Neural cell (in vitro differentiated cells): ENCODE results near the gene DCDC2B. TPM values are rescaled to one million over a fixed set of nuclear protein-coding genes. Genes with fewer than 3 reads are reported as not detected.

Source experiments
- H2AFZ ChIP-seq: fragments of 200-600, 300-800 bp; sonication (generic), shearing (Covaris generic); 2 replicates; pipeline ENCODE4 v1.6.0; 2014; ENCODE audit warnings: low read depth, mild to moderate bottlenecking, antibody characterized with exemption, low read length, moderate library complexity
- H3F3A ChIP-seq: fragments of 200-600 bp; shearing (Covaris generic); 2 replicates; pipeline ENCODE4 v1.6.1; 2016; ENCODE audit warnings: mild to moderate bottlenecking, moderate library complexity, mixed read lengths, antibody characterized with exemption, low read length; ENCODE audit not compliant: insufficient read depth, poor library complexity, severe bottlenecking
- H3K27ac ChIP-seq: fragments of 200-600, 300-800 bp; sonication (generic), shearing (Covaris generic); 2 replicates; pipeline ENCODE4 v1.5.1; 2014; ENCODE audit warnings: mild to moderate bottlenecking, low read length, moderate library complexity
- H3K27me3 ChIP-seq: fragments of 300-800, 200-600 bp; sonication (generic), shearing (Covaris generic); 2 replicates; pipeline ENCODE4 v1.6.0; 2014; ENCODE audit warnings: mild to moderate bottlenecking, low read depth, low read length, moderate library complexity; ENCODE audit not compliant: insufficient read depth
- H3K36me3 ChIP-seq: fragments of 300-800, 200-600 bp; sonication (generic), shearing (Covaris generic); 2 replicates; pipeline ENCODE4 v1.5.1; 2014; ENCODE audit warnings: mild to moderate bottlenecking, antibody characterized with exemption, low read length, moderate library complexity; ENCODE audit not compliant: insufficient read depth
- H3K4me2 ChIP-seq: fragments of 300-800, 200-600 bp; sonication (generic), shearing (Covaris generic); 2 replicates; pipeline ENCODE4 v1.6.0; 2014; ENCODE audit warnings: mild to moderate bottlenecking, low read length
- H3K4me3 ChIP-seq: fragments of 300-800, 200-600 bp; sonication (generic), shearing (Covaris generic); 2 replicates; pipeline ENCODE4 v1.5.1; 2014; ENCODE audit warnings: mild to moderate bottlenecking, low read length, moderate library complexity
- H3K79me2 ChIP-seq: fragments of 200-600 bp; shearing (Covaris generic); replicated peaks from 2 replicates; pipeline ENCODE4 v1.6.0; 2014; ENCODE audit warnings: mild to moderate bottlenecking, low read length, moderate library complexity; ENCODE audit not compliant: insufficient read depth
- H3K9ac ChIP-seq: fragments of 300-800, 200-600 bp; sonication (generic), shearing (Covaris generic); 2 replicates; pipeline ENCODE4 v1.6.1; 2016; ENCODE audit warnings: mild to moderate bottlenecking, low read length, mixed read lengths
- H3K9me2 ChIP-seq: fragments of 200-600 bp; shearing (Covaris generic); 2 replicates; pipeline ENCODE4 v1.6.1; 2016; ENCODE audit warnings: mild to moderate bottlenecking, low read length, mixed read lengths; ENCODE audit not compliant: insufficient read depth
- H3K9me3 ChIP-seq: fragments of 200-600, 300-800 bp; sonication (generic), shearing (Covaris generic); 2 replicates; pipeline ENCODE4 v1.6.1; 2016; ENCODE audit warnings: mild to moderate bottlenecking, mixed run types, low read length, moderate library complexity, mixed read lengths
- H4K20me1 ChIP-seq: fragments of 200-600 bp; shearing (Covaris generic); 2 replicates; pipeline ENCODE4 v1.6.1; 2016; ENCODE audit warnings: mild to moderate bottlenecking, mixed run types; ENCODE audit not compliant: insufficient read depth
- EP300 ChIP-seq: fragments of 450-650 bp; conservative IDR thresholded peaks from 2 replicates; pipeline ENCODE4 v1.6.1; 2014; ENCODE audit warnings: antibody characterized with exemption, mild to moderate bottlenecking, moderate library complexity; ENCODE audit not compliant: poor library complexity, severe bottlenecking
- EZH2 ChIP-seq: fragments of 200-600, 300-800 bp; shearing (Covaris generic), sonication (generic); IDR thresholded peaks from 2 replicates; pipeline ENCODE4 v1.6.1; 2014; ENCODE audit warnings: antibody characterized with exemption, low read length, borderline replicate concordance, mild to moderate bottlenecking; ENCODE audit not compliant: insufficient read depth, poor library complexity, severe bottlenecking
- MXI1 ChIP-seq: fragments of 450-650 bp; conservative IDR thresholded peaks from 2 replicates; pipeline ENCODE4 v1.6.1; 2014; ENCODE audit warnings: antibody characterized with exemption, mild to moderate bottlenecking; ENCODE audit not compliant: poor library complexity, severe bottlenecking
- POLR2AphosphoS5 ChIP-seq: IDR thresholded peaks from 2 replicates; pipeline ENCODE4 v1.6.1; 2012
- RAD21 ChIP-seq: fragments of 450-650 bp; conservative IDR thresholded peaks from 2 replicates; pipeline ENCODE4 v1.6.1; 2014; ENCODE audit warnings: antibody characterized with exemption, mild to moderate bottlenecking, moderate library complexity
- SMC3 ChIP-seq: fragments of 450-650 bp; conservative IDR thresholded peaks from 2 replicates; pipeline ENCODE4 v1.6.1; 2014; ENCODE audit warnings: antibody characterized with exemption, mild to moderate bottlenecking, moderate library complexity; ENCODE audit not compliant: poor library complexity
- TAF1 ChIP-seq: IDR thresholded peaks from 2 replicates; pipeline ENCODE4 v1.6.1; 2012; ENCODE audit warnings: low read depth
- polyA plus RNA-seq: library from polyadenylated mRNA; depleted of rRNA; stranded (reverse); fragments of >200 nt; gene quantifications from 2 replicates; pipeline ENCODE4 v1.2.3, GENCODE V29; 2014
- TF ChIP-seq, protein P1 (sequence below): fragments of 450-650 bp; IDR thresholded peaks from 2 replicates; pipeline ENCODE4 v1.5.1; 2014; ENCODE audit warnings: antibody characterized with exemption, mild to moderate bottlenecking, moderate library complexity; ENCODE audit not compliant: poor library complexity, severe bottlenecking
- TF ChIP-seq, protein P2 (sequence below): IDR thresholded peaks from 2 replicates; pipeline ENCODE4 v1.6.1; 2012; ENCODE audit warnings: borderline replicate concordance

The DCDC2B gene
- polyA plus RNA-seq, 1 donor from 2014 or later, result not detected

DNA sequence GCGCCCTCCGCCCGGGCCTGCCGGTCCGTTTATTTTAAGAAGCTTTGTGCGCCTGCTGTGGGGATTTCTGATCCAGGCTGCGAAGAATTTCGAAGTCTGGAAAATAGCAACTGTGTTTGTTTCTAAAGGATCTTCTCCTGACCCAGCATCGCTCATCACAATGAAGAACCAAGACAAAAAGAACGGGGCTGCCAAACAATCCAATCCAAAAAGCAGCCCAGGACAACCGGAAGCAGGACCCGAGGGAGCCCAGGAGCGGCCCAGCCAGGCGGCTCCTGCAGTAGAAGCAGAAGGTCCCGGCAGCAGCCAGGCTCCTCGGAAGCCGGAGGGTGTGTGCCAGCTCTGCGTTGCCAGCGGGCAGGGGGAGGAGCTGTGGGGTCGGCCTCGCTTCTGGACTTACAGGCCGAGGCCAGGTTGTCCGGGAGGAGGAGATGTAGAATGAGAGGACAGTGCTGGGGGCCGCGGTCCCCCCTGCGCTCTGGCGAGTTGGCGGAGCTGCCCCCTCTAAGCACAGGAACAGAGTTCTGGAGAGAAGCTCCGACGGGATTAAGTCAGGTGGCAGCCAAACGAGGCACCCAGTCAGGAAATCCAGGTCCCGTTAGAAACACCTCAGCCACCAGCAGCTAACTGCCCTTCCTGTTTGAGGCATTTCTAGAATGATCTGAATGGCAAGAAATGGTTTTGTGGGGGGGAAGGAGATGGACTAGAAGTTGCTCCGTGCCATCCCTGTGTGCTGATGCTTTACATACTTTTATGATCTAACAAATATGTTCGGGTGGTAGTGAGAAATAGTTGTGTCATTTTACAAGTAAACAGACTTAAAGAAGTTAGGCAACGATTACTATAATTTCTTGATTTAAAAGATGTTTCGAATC, 28.5 kb upstream of the DCDC2B start:
- Histone ChIP-seq H3K27ac (peak overlapping the region; percentile 75), H2AFZ (peak overlapping the region; percentile 32), H3K9me2 (no peaks in the 10 kb centered on the region), H4K20me1 (no peaks in the 10 kb centered on the region), H3F3A (no peaks in the 10 kb centered on the region), H3K4me3 (peak overlapping the region; percentile 83), H3K4me2 (peak overlapping the region; percentile 74), H3K9ac (peak overlapping the region; percentile 73), H3K9me3 (no peaks in the 10 kb centered on the region), H3K27me3 (no peaks in the 10 kb centered on the region), H3K36me3 (no peaks in the 10 kb centered on the region), H3K79me2 (peaks cover 22% of the 10 kb centered on the region)
- TF ChIP-seq TAF1 (no peak), EZH2 (no peak), POLR2AphosphoS5 (no peak), MXI1 (no peak), EP300 (no peak), SMC3 (no peak), RAD21 (no peak)
- TF ChIP-seq, protein P1, sequence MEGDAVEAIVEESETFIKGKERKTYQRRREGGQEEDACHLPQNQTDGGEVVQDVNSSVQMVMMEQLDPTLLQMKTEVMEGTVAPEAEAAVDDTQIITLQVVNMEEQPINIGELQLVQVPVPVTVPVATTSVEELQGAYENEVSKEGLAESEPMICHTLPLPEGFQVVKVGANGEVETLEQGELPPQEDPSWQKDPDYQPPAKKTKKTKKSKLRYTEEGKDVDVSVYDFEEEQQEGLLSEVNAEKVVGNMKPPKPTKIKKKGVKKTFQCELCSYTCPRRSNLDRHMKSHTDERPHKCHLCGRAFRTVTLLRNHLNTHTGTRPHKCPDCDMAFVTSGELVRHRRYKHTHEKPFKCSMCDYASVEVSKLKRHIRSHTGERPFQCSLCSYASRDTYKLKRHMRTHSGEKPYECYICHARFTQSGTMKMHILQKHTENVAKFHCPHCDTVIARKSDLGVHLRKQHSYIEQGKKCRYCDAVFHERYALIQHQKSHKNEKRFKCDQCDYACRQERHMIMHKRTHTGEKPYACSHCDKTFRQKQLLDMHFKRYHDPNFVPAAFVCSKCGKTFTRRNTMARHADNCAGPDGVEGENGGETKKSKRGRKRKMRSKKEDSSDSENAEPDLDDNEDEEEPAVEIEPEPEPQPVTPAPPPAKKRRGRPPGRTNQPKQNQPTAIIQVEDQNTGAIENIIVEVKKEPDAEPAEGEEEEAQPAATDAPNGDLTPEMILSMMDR, result no peak
- TF ChIP-seq, protein P2, sequence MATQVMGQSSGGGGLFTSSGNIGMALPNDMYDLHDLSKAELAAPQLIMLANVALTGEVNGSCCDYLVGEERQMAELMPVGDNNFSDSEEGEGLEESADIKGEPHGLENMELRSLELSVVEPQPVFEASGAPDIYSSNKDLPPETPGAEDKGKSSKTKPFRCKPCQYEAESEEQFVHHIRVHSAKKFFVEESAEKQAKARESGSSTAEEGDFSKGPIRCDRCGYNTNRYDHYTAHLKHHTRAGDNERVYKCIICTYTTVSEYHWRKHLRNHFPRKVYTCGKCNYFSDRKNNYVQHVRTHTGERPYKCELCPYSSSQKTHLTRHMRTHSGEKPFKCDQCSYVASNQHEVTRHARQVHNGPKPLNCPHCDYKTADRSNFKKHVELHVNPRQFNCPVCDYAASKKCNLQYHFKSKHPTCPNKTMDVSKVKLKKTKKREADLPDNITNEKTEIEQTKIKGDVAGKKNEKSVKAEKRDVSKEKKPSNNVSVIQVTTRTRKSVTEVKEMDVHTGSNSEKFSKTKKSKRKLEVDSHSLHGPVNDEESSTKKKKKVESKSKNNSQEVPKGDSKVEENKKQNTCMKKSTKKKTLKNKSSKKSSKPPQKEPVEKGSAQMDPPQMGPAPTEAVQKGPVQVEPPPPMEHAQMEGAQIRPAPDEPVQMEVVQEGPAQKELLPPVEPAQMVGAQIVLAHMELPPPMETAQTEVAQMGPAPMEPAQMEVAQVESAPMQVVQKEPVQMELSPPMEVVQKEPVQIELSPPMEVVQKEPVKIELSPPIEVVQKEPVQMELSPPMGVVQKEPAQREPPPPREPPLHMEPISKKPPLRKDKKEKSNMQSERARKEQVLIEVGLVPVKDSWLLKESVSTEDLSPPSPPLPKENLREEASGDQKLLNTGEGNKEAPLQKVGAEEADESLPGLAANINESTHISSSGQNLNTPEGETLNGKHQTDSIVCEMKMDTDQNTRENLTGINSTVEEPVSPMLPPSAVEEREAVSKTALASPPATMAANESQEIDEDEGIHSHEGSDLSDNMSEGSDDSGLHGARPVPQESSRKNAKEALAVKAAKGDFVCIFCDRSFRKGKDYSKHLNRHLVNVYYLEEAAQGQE, result no peak

GRCh38 chr1:32181065-32181464, 27.8 kb upstream of the DCDC2B start:
- Histone ChIP-seq H3K27ac (no peak overlapping the region), H3K79me2 (peaks cover 25% of the 10 kb centered on the region), H3K9me3 (no peaks in the 10 kb centered on the region), H3K9me2 (no peaks in the 10 kb centered on the region), H4K20me1 (no peaks in the 10 kb centered on the region), H3K4me3 (peak overlapping the region; percentile 83), H3K9ac (peak overlapping the region; percentile 73), H3F3A (no peaks in the 10 kb centered on the region), H3K27me3 (no peaks in the 10 kb centered on the region), H3K4me2 (peak overlapping the region; percentile 74), H3K36me3 (no peaks in the 10 kb centered on the region), H2AFZ (no peak overlapping the region)
- TF ChIP-seq TAF1 (no peak), EZH2 (no peak), RAD21 (no peak), POLR2AphosphoS5 (no peak), EP300 (no peak)
